Stimulated activated CD4-positive, alpha-beta T cell treated with anti-CD3 and anti-CD28 coated beads, Interleukin-4, amount 100 ng/mL, for 1 hour (primary cell): ENCODE measurements around the gene NOL7.

Experiments used
- DNase-seq: peaks from one replicate; pipeline ENCODE4 v3.0.0-alpha.2; 2020

NOL7 gene

DNA sequence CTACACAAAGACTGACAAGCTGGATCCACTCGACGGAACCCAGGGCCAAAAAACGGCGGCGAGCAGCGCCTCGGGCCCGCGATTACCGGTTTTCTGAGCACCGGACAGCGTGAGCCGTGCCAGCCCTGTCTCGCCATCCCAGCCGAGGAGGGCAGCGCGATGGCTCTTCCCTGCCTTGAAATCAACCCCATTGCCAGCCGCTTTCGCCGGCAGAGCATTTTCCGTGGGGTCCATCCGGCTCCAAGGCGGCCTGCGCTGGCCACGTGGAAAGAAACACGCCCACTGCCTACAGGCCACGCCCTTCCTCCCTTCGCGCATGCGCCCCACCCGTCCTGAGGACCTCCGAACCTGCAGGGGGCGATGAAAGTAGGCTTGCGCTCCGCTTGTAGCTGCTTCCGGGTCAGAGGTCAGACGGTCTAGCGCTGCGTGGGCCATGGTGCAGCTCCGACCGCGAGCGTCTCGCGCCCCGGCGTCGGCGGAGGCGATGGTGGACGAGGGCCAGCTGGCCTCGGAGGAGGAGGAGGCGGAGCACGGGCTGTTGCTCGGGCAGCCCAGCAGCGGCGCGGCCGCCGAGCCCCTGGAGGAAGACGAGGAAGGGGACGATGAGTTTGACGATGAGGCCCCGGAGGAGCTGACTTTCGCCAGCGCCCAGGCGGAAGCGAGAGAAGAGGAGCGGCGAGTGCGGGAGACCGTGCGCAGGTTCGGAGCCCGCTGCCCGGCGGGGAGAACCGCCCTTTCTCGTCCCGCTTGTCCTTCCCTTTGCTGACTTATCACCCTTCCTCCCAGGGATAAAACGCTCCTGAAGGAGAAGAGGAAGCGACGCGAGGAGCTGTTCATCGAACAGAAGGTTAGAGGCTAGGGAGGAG is at the start of gene NOL7:
Gene NOL7 (plus strand): TSS at position 410 of the 866 bp plus-strand sequence. CDS start 24 bp downstream, at position 434.
- DNase-seq: peak; percentile 99

DNA sequence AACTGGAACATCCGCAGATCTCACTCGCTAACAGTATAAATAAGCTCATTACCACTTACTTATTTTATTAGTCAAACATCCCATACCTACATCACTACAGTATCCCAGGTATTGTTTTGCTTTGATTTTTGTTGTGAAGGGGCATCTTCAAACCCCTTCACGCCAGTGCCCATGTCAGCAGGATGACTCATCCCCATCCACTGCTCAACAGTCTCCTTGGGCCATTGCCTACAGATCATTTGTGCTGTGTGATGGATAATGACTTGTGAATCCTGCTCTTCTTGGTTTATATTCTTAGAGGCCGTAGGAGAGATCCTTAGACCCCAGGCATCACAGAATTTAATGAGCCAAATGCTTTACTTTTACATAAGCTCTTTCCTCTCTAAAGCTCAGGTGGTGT is 49.2 kb upstream of the NOL7 start:
- DNase-seq: no peak

DNA sequence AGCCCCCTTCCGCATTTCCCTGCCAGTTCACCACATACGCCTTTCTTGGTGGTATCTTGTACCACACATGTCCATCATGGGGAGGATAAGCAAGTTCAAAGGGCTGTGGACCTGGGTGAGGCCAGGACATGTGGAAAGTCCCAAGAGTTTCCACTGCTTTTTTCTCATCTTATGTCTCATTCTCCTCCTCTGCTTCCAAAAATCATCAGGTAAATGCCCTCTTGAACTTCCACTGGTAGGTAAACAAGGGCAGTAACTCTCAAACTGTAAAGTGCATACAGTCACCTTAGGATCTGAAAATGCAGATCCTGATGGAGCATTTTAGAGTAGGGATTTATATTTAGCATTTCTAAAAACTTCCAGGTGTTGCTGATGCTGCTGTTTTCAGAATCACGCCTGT is 48.6 kb upstream of the NOL7 start:
- DNase-seq: no peak

DNA sequence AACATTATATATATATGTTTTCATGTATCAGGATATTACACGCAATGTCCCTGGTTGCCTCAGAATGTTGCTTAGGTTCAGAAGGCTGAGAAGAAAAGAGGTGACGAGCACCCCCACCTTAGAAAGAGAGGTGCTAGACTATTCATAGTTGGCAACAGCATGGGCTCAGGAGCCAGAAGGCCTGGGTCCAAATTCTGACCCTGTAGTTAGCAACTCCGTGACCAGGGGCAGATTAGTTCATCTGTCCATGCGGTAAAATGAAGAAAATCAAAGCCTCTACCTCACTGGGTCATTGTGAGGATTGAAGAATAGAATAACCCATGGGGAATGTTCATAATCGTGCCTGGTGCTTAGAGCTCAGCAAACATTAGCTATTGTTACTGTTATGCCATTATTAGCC is 46.2 kb upstream of the NOL7 start:
- no peak for DNase-seq

DNA sequence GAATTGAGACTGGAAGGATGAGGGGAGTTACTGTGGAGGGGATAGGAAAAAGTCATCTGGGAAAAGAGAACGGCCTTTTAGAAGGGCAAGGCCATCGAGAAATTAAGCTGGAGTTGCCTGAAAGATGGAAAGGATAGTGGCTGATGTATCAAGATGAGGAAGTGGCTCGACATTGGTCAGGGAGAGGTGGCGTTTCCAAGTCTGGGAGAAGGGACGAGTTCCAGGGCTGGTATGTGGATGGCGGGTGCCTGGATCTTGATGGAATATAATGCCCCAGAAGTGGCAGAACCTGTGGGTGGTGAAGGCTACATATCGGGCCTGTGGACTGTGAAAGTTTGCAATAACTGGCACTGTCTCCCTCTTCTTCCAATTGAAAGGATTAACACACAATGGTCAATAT is 42.9 kb upstream of the NOL7 start:
- DNase-seq: no peak

DNA sequence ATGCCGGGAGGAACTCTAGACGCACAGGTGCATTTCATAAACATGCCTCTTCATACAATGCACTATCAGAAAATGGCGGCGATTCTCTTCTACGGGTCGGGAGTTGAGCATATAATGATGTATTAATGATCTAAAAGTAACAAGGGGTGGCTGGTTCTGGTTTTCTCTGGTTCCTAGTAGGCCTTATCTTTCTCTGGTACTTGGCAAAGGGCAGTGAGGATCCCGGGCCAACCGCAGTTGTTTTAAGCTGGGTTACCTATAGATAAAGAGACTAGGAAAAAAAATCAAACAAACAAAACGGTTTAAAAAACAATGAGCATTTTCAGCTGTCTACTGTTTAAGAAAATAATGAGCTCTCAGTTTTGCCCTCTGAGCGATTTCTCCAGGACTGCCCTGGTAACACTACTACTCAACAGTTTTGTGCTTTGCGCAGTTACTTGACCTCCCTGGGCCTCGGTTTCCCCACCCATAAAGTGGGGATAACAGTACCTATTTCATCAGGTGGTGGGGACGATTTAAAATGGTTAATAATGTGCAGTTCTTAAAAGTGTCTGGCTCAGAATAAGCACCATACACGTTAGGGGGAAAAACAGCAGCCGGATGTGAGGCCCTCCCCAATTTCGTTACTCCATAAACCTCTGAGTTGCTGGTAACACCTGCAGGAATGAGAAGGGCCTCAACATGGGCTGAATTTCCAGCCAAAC is 42.0 kb upstream of the NOL7 start:
- DNase-seq: no peak

DNA sequence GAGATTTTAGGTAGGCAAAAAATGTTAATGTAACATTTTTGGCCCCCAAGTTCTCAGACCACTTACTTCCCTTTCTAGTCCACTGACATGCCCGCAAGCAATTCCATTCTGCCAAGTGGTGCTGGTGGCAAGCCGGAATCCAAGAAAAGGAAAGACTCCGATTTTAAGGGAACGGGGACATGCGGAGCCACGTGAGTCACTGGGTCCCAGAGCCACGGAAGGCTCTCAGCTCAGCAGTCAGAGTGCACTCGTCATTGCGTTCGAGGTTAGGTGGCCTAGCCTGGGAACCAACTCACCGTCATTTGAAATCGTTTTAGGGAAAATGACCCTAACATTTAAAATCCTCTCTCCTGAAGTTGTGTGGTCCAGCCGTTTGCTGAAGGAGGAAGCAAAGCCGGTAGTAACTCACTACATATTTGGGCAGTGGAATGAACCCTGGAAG is 41.4 kb upstream of the NOL7 start:
- peak; percentile 7 for DNase-seq

DNA sequence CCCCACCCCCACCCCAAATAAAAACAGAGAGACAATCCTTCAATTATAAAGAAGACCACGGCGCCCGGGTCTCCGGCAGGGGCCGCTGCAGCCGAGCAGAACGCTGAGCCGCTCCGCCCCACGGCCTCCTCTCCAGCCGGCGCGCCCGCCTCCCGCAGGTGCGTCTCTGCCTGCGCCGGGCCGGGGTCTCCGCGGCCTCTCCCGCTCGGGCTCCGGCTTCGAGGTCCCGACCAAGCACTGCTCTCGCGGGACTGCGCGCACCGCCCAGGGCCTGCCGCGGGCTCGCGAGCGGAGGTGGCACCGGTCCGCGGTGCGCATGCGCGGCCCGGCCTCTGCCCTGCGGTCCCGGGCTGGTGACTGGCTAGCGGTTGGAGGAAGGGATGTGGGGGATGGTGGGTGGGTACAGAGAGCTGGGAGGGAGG is 41.0 kb upstream of the NOL7 start:
- DNase-seq: peak; percentile 92

DNA sequence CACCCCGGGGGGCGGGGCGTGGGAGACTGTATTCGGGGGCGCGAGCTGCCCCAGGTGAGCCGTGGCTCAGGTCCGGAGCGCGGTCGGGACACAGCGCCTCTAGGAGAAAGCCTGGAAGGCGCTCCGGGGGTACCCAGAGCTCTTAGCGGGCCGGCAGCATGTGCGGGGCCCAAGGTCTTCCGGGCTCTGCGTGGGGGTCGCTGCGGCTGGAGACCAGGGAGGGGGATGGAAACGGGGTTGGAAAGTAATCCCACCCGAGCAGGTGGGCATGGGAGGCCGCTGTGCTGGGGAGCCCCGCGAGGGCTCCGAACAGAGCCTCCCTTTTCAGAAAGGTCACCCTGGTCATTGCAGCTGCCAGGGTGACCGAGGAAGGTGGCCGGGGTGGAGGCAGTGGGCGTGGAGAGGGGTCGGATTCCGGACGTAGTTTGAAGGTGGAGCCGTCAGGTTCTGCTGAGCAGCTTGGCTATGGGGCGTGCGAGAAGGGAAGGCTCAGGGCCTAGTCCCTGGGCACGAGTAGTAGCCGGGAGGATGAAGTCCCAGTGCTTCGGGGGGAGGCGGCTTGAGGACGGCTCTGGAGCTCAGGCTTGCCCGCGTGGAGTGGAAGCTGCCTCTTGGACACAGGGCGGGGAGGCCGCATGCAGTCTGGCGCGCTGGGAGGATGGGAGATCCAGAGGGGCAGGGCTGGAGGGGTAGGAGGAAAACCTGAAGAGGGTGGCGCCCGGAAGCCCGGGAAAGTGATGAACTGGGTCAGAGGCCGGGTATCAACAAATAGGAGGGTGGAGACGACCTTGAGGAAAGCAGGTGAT is 40.4 kb upstream of the NOL7 start, which contains the start of gene SIRT5:
Gene SIRT5 (plus strand): TSS at position 31 of the 806 bp plus-strand sequence. CDS start 9,510 bp downstream, outside the sequence.
- peak; percentile 63 for DNase-seq

DNA sequence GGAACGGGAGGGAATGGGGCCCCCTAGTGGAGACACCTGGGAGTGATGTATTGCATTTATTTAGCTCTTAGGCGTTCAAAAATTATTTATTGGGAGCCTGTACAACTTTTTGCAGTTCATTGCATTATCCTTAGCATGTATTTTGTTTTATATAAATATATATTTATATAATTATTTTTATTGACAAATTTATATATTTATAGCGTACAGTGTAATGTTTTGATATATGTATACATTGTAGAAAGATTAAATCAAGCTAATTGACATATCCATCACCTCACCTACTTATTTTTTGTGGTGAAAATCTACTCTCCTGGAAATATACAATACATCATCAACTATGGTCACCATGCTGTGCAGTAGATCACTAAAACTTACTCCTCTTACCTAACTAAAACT is 39.8 kb upstream of the NOL7 start:
- DNase-seq: no peak

DNA sequence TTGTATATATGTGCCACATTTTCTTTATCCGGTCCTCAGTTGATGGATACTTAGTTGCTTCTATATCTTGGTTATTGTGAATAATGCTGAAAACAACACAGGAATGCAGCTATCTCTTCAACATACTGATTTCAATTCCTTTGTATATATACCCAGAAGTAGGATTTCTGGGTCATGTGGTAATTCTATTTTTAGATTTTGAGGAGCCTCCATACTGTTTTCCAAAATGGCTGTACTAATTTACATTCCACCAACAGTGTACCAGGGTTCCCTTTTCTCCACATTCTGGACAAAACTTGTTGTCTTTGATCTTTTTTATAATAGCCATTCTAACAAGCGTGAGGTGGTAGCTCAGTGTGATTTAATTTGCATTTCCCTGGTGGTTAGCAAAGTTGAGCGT is 39.1 kb upstream of the NOL7 start:
- DNase-seq: no peak

DNA sequence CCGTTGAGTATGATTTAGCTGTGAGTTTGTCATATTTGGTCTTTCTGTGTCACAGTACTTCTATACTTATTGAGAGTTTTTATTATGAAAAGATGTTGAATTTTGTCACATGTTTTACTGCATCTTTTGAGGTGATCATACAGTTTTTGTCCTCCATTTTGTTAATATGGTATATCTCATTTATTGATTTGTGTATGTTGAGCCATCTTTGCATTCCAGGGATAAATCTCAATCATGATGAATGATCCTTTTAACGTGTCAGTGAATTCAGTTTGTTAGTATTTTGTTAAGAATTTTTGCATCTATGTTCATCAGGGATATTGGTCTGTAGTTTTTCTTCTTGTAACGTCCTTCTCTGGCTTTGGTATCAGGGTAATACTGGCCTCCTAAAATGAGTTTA is 37.2 kb upstream of the NOL7 start:
- DNase-seq: no peak

DNA sequence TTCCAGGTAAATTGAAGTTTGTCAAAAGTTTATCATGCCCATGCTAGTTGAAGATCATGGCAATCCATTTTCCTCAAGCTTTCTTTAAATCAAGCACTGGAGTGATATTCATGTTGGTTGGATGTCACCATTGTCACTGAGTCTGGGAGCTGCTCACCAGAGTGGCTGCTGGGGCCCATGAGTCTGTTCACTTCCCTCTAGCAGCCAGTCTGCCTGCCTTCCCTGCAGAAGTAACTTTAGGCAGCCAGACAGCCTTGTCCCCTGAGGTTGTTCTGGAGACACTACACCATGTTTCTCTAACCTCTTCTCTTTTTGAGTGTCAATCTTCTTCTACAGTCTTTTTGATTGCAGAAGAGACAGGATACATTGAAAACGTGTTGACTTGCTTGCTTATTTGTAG is 35.2 kb upstream of the NOL7 start:
- no peak for DNase-seq

DNA sequence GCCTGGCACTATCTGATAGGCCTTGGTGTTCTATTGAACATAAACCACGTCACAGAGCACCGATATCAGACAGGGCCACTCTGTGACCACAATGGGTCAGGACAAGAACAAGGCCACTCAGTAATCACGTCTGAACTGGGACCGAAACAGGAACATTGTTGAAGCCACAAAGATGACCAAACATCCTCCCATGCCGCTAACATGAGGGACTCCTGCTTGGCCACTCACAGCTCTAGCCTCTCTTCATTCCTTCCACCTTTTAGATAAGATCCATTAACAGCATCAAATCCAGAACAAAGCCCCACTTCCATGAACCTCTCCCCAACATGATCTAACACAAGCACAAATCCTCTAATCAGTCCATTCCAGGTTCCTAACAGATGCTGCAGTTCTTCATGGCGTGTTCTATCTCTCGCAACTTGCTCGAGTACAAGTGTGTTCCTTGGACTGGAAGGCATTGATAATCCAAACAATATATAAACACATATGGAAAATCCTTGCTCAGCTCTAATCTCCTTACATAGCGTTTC is 33.4 kb upstream of the NOL7 start:
- no peak for DNase-seq

DNA sequence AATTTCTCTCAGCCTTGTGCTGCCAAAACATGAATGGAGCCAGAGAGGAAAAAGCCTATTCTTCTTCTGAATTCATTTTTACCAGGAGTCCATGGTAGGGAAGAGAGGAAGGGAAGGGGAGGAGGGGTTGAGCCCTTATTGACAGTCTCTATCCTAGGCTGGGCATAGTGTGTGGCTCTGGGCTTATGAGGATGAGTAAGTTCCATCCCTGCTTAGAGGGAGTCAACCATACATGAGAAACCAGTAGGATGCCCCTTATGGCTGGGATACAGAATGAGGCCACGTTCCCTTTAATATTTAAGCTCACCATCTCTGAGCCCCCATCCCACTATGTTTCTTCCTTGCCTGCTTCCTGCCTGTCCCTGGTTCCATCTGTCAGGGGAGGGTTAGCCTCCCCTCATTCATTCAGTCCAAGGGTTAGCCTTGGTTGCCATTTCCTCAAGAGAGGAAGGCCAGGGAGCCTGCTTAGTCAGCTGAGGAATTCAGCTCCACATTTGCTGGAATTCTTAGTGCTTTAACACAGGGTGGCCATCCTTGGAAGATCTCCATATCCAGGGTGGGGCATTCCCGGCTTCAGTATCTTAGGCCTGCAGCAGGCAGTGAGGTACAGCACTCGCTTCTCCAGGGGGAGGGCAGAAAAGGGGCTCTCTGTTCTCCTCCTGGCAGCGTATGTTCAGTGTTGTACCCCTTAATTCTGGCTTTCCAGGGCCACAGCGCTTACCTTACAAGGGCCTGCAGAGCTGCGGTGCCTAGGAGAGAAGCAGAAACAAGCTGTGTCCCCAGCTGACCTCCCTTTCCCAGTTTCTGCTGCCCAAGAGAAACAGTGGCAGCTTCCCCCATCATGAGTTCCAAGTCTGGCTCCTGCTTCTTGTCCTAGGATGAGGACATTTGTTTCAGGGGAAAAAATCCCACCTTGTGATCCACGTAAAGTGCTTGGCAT is 28.3 kb upstream of the NOL7 start:
- DNase-seq: no peak

DNA sequence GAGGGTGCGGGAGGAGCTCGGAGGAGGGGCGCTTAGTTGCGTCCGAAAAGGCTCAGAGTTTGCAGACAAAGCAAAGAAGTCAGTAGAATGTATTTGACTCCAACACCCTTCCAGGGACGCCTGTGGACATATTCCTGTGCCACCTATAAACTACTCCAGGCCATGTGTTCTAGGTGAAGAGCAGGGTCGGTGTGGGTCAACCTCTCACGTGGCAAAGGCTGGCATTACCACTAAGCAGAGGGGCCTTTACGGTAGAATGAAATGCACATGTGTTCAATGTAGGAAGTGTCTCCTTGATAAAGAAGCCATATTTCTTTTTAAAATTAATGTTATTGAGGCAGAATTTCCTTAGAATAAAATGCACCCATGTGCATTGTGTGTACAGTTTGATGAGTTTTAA is 25.3 kb upstream of the NOL7 start:
- DNase-seq: no peak

DNA sequence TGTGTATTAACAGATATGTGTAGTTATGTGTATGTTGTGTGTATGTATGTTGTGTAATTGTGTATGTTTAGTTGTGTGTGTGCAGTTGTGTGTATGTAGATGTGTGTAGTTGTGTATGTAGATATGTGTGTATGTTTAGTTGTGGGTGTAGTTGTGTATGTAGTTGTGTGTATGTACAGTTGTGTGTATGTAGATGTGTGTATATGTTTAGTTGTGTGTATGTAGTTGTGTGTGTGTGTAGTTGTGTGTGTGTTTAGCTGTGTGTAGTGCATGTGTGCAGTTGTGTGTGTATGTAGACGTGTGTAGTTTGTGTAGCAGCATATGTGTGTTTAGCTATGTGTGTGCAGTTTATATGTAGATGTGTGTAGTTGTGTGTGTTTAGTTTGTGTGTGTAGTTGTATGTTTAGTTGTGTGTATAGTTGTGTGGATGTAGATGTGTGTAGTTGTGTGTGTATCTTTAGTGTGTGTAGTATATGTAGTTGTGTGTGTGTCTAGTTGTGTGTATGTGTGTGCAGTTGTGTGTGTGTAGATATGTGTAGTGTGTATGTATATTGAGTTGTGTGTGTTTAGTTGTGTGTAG is 24.5 kb upstream of the NOL7 start:
- DNase-seq: no peak

DNA sequence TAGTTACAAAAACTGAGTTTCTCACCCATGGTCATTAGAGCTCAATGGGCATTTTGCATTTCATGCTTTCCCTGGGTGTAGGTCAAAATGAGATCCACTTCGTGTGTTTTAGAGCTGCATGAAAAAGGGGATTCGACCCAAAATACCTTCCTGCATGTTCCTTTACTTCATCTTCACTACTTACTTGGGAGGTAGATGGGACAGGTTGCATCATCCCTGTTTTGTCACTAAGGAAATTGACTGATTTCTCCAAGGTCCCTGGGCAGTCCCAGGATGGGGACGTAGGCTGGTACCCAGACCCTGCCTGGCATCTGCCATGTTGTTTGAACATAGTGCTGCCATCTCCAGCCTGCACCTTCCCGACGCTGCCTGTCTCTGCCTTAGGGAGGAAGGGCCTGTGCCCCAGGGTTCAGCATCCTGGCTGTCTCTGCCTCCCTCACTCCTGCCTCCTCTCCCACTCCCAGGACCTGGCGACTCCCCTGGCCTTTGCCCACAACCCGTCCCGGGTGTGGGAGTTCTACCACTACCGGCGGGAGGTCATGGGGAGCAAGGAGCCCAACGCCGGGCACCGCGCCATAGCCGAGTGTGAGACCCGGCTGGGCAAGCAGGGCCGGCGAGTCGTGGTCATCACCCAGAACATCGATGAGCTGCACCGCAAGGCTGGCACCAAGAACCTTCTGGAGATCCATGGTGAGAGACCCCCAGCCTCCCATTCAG is 23.8 kb upstream of the NOL7 start:
- DNase-seq: no peak

DNA sequence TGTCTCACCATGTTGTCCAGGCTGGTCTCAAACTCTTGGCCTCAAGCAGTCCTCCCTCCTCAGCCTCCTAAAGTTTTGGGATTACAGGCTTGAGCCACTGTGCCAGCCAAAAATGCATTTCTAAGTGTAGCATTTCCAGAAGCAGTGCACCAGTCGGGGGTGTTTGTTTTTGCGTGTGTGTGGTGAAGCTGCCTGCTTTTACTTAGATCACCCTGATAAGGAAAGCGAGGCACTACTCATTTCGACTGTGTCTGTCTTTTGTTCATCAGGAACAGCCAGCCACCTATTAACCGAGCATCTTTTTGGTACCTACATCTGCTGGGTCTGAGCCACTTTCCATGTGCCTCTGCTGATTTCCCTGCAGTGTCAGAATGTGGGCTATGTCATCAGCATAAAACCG is 22.0 kb upstream of the NOL7 start:
- no peak for DNase-seq

DNA sequence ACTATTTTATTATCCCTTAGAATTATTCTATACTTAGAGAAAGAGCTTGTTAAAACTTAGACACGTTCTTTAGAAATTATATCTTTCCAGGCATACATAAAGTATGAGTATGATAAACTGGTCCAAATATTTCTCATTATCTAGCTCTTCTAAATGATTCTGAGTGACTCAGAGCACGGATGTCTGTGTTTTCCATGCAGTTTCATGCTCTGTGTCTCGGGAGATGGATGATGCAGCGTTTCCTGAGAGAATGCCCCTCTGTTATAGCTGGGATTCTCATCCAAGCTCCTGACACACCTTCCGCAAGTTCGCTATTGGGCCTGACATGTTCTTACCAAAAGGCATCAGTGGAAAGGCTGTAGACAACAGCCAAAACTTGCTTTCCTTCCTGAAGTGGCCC is 21.4 kb upstream of the NOL7 start:
- no peak for DNase-seq

DNA sequence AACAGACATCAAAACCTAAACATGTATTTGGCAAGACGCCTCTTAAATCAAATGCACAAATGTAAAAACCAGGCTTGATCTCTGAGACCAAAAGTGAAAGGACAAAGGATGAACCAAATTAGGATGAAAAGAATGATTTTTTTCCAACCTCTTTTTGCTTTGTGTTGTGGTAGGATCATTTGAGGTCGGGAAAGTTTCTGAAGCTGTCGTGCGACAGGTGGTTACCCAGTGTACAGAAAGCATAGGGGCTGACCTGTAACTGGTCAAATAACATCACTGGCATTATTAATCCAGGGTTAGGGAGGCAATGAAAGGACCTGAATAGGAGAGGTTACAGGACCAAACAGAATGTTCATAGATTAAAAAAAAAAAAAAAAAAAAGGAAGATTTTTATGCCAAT is 18.1 kb upstream of the NOL7 start:
- no peak for DNase-seq
